ENCODE results near the gene POLR1B.
"Not testable (repeated sequence)": the region's sequence is repeated elsewhere in the genome, so short reads cannot be mapped to it uniquely, and the experiment has no call there.

The POLR1B gene

GRCh38 chr2:112540906-112541305 lies 1.4 kb upstream of the POLR1B start:
- DNase-seq (ENCODE audit: low read depth in 3 of 3), result no peak

- peak in 1 of 3 experiments; percentile 40 for DNase-seq (ENCODE audit: low read depth in 3 of 3)
Observed at GRCh38 chr2:112541315-112542122, 746 bp upstream of the POLR1B start.

GRCh38 chr2:112542984-112543661 lies 858 bp downstream of the POLR1B start:
- no peak for DNase-seq (ENCODE audit: low read depth in 3 of 3)

- DNase-seq (ENCODE audit: low read depth in 3 of 3), result no peak
Observed at GRCh38 chr2:112547333-112547732, 5.1 kb downstream of the POLR1B start.

GRCh38 chr2:112548980-112549379 lies 6.7 kb downstream of the POLR1B start:
- no peak for DNase-seq (ENCODE audit: low read depth in 3 of 3)

- DNase-seq (ENCODE audit: low read depth in 3 of 3), result no peak
Observed at GRCh38 chr2:112566104-112566503, 23.8 kb downstream of the POLR1B start.

- DNase-seq (ENCODE audit: low read depth in 3 of 3), result not testable (repeated sequence)
Observed at GRCh38 chr2:112566508-112566907, 24.2 kb downstream of the POLR1B start.

GRCh38 chr2:112572005-112572404 lies 29.7 kb downstream of the POLR1B start:
- no peak for DNase-seq (ENCODE audit: low read depth in 3 of 3)

GRCh38 chr2:112577756-112578155 lies 35.5 kb downstream of the POLR1B start:
- no peak for DNase-seq (ENCODE audit: low read depth in 3 of 3)

- DNase-seq (ENCODE audit: low read depth in 3 of 3), result no peak
Observed at GRCh38 chr2:112579241-112579640, 37.0 kb downstream of the POLR1B start.

GRCh38 chr2:112580084-112580483 lies 37.8 kb downstream of the POLR1B start:
- no peak for DNase-seq (ENCODE audit: low read depth in 3 of 3)

GRCh38 chr2:112582314-112582746 lies 40.1 kb downstream of the POLR1B start:
- DNase-seq (ENCODE audit: low read depth in 3 of 3), result peak in 1 of 3 experiments; percentile 6

- DNase-seq (ENCODE audit: low read depth in 3 of 3), result no peak
Observed at GRCh38 chr2:112583497-112584133, 41.4 kb downstream of the POLR1B start.

GRCh38 chr2:112584134-112584890 lies 42.0 kb downstream of the POLR1B start, which contains the start of gene CHCHD5:
CHCHD5 (plus strand) TSS chr2:112584609; CDS start chr2:112584648, 39 bp downstream.
- peak; percentile 73 to 82 (median 80) for DNase-seq (ENCODE audit: low read depth in 3 of 3)

- no peak for DNase-seq (ENCODE audit: low read depth in 3 of 3)
Observed at GRCh38 chr2:112584891-112585250, 42.6 kb downstream of the POLR1B start.

- no peak for DNase-seq (ENCODE audit: low read depth in 3 of 3)
Observed at GRCh38 chr2:112585400-112585799, 43.1 kb downstream of the POLR1B start.

- no peak for DNase-seq (ENCODE audit: low read depth in 3 of 3)
Observed at GRCh38 chr2:112585873-112586464, 43.7 kb downstream of the POLR1B start.

- no peak for DNase-seq (ENCODE audit: low read depth in 3 of 3)
Observed at GRCh38 chr2:112588611-112589045, 46.4 kb downstream of the POLR1B start.

GRCh38 chr2:112591413-112591812 lies 49.1 kb downstream of the POLR1B start:
- no peak for DNase-seq (ENCODE audit: low read depth in 3 of 3)

GRCh38 chr2:112593736-112594135 lies 51.5 kb downstream of the POLR1B start:
- no peak for DNase-seq (ENCODE audit: low read depth in 3 of 3)

All from stimulated activated CD4-positive, alpha-beta T cell treated with anti-CD3 and anti-CD28 coated beads, TNF-alpha, amount 100 ng/mL, for 4 hours (primary cell).